ENCODE measurements around the gene CCDC38. TPM values are rescaled to one million over a fixed set of nuclear protein-coding genes. Genes with fewer than 3 reads are reported as not detected.

Gene CCDC38
- polyA plus RNA-seq, 2 donors, result not detected

DNA sequence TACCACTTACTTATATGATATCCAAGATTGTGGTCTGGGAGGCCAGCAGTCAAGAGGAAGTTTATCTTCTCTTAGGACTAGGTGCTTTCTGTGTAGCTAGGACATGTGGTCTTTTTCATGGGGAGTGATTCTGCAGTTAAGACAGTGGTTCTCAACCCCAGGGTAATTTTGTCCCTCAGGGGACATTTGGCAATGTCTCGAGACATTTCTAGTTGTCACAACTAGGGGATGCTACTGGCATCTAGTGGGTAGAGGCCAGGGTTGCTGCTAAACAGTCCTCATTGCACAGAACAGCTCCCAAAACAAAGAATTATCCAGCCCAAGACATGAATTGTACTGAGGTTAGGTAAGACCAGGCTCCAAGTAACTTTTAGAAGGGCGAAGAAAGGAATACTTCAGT is 20.7 kb upstream of the CCDC38 start:
- Histone ChIP-seq H3K4me3 (ENCODE audit: low read depth in 1 of 2, low read length in 2 of 2) (no peak overlapping the region), H3K27me3 (ENCODE audit: control insufficient read depth in 1 of 2, insufficient read depth in 2 of 2, low read length in 2 of 2) (no peaks in the 10 kb centered on the region), H3K4me1 (ENCODE audit: control insufficient read depth in 2 of 2, insufficient read depth in 2 of 2, low read length in 1 of 2) (no peaks in the 10 kb centered on the region), H3K27ac (ENCODE audit: low read depth in 2 of 2, low read length in 1 of 2) (no peak overlapping the region), H3K9me3 (ENCODE audit: control insufficient read depth in 2 of 2, insufficient read depth in 1 of 2, low read depth in 1 of 2, low read length in 1 of 2) (no peaks in the 10 kb centered on the region), H3K36me3 (ENCODE audit: control insufficient read depth in 2 of 2, insufficient read depth in 2 of 2, low read length in 1 of 2) (no peaks in the 10 kb centered on the region)
- 88 to 90% methylated on average over 2 of the region's 2 CpGs for WGBS, 2 donors

DNA sequence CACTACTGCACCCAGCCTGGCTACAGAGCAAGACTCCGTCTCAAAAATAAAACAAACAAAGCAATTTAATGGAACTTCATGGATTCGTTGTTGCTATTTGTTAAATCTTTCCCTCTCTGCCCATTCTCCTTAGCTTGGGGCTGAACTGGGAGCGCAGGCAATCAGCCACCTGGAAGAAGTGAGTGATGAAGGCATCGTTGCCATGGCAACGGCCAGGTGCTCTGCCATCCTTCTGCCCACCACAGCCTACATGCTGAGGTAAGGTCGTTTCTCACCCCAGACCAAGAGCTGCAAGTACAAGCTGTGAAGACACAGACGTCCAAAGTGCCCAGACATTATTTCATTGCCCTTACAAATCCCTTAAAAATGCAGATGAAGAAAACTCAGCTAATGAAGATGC is 19.8 kb upstream of the CCDC38 start:
- no peaks in the 10 kb centered on the region for H3K27me3 ChIP-seq (ENCODE audit: control insufficient read depth in 1 of 2, insufficient read depth in 2 of 2, low read length in 2 of 2)
- no peaks in the 10 kb centered on the region for H3K4me1 ChIP-seq (ENCODE audit: control insufficient read depth in 2 of 2, insufficient read depth in 2 of 2, low read length in 1 of 2)
- no peaks in the 10 kb centered on the region for H3K36me3 ChIP-seq (ENCODE audit: control insufficient read depth in 2 of 2, insufficient read depth in 2 of 2, low read length in 1 of 2)
- no peaks in the 10 kb centered on the region for H3K9me3 ChIP-seq (ENCODE audit: control insufficient read depth in 2 of 2, insufficient read depth in 1 of 2, low read depth in 1 of 2, low read length in 1 of 2)
- no peak overlapping the region for H3K4me3 ChIP-seq (ENCODE audit: low read depth in 1 of 2, low read length in 2 of 2)
- no peak overlapping the region for H3K27ac ChIP-seq (ENCODE audit: low read depth in 2 of 2, low read length in 1 of 2)
- 69 to 73% methylated on average over 7 of the region's 7 CpGs for WGBS, 2 donors

DNA sequence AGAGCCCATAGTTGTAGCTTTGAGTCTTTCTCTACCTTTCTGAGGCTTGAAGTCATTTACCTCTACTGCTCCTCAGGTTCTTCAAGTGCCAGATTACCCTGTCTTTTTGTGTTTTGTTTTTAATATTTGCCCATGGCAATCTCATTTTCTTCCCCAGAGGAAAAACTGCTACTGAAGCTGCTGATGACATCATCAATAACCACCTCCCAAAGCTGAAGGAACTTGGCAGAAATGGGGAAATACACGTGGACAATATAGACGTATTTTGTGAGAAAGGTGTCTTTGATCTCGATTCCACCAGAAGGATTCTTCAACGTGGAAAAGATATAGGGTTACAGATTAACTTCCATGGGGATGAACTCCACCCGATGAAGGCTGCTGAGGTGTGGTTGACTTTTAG is 17.8 kb upstream of the CCDC38 start:
- H3K36me3 ChIP-seq (ENCODE audit: control insufficient read depth in 2 of 2, insufficient read depth in 2 of 2, low read length in 1 of 2), result no peaks in the 10 kb centered on the region
- no peaks in the 10 kb centered on the region for H3K4me1 ChIP-seq (ENCODE audit: control insufficient read depth in 2 of 2, insufficient read depth in 2 of 2, low read length in 1 of 2)
- no peaks in the 10 kb centered on the region for H3K9me3 ChIP-seq (ENCODE audit: control insufficient read depth in 2 of 2, insufficient read depth in 1 of 2, low read depth in 1 of 2, low read length in 1 of 2)
- no peak overlapping the region for H3K4me3 ChIP-seq (ENCODE audit: low read depth in 1 of 2, low read length in 2 of 2)
- WGBS, 2 donors, result 42 to 49% methylated on average over 5 of the region's 5 CpGs
- no peaks in the 10 kb centered on the region for H3K27me3 ChIP-seq (ENCODE audit: control insufficient read depth in 1 of 2, insufficient read depth in 2 of 2, low read length in 2 of 2)
- H3K27ac ChIP-seq (ENCODE audit: low read depth in 2 of 2, low read length in 1 of 2), result no peak overlapping the region

DNA sequence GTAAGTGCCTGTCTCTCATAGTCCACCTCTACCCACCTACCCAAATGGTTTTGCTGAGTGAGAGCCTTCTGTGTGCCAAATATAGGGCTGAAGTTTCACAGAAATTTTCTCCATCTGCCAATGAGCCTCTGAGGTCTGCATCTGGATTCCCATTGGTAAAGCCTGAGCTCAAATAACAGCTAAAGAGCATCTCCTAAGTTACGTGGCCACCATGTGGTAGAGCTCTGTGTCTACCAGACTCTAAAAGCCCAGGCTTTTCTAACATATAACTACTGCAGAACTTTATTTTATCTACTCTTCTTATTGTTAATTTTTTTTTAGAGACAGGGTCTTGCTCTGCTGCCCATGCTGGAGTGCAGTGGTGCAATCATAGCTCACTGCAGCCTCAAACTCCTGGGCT is 16.7 kb upstream of the CCDC38 start:
- WGBS, 2 donors, result 68 to 75% methylated on average over 1 of the region's 1 CpG
- H3K4me1 ChIP-seq (ENCODE audit: control insufficient read depth in 2 of 2, insufficient read depth in 2 of 2, low read length in 1 of 2), result no peaks in the 10 kb centered on the region
- H3K27ac ChIP-seq (ENCODE audit: low read depth in 2 of 2, low read length in 1 of 2), result no peak overlapping the region
- H3K27me3 ChIP-seq (ENCODE audit: control insufficient read depth in 1 of 2, insufficient read depth in 2 of 2, low read length in 2 of 2), result no peaks in the 10 kb centered on the region
- H3K9me3 ChIP-seq (ENCODE audit: control insufficient read depth in 2 of 2, insufficient read depth in 1 of 2, low read depth in 1 of 2, low read length in 1 of 2), result no peaks in the 10 kb centered on the region
- H3K4me3 ChIP-seq (ENCODE audit: low read depth in 1 of 2, low read length in 2 of 2), result no peak overlapping the region
- H3K36me3 ChIP-seq (ENCODE audit: control insufficient read depth in 2 of 2, insufficient read depth in 2 of 2, low read length in 1 of 2), result no peaks in the 10 kb centered on the region

DNA sequence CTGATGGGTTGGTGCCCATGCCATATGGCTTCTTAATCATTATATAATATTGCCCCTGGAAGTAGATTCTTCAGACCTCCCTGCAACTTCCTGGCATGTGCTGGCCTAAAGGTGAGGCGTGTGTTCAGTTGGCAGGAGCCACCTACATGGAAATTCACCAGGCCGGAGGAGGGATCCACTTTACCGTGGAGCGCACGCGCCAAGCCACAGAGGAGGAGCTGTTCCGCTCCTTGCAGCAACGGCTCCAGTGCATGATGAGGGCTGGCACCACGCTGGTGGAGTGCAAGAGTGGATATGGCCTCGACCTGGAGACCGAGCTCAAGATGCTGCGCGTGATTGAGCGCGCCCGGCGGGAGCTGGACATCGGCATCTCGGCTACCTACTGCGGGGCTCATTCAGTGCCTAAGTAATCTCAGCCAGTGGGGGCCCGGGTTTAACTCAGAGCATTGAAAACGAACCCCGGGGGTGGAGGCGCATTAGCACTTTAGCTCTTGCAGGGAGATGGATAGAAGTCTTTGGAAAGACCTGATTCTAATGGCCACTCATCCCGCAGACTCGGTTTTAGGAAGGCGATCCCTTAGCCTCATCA is 14.2 kb upstream of the CCDC38 start:
- no peaks in the 10 kb centered on the region for H3K36me3 ChIP-seq (ENCODE audit: control insufficient read depth in 2 of 2, insufficient read depth in 2 of 2, low read length in 1 of 2)
- H3K4me1 ChIP-seq (ENCODE audit: control insufficient read depth in 2 of 2, insufficient read depth in 2 of 2, low read length in 1 of 2), result no peaks in the 10 kb centered on the region
- 74 to 76% methylated on average over 27 of the region's 27 CpGs for WGBS, 2 donors
- H3K9me3 ChIP-seq (ENCODE audit: control insufficient read depth in 2 of 2, insufficient read depth in 1 of 2, low read depth in 1 of 2, low read length in 1 of 2), result no peaks in the 10 kb centered on the region
- H3K27ac ChIP-seq (ENCODE audit: low read depth in 2 of 2, low read length in 1 of 2), result no peak overlapping the region
- no peaks in the 10 kb centered on the region for H3K27me3 ChIP-seq (ENCODE audit: control insufficient read depth in 1 of 2, insufficient read depth in 2 of 2, low read length in 2 of 2)
- no peak overlapping the region for H3K4me3 ChIP-seq (ENCODE audit: low read depth in 1 of 2, low read length in 2 of 2)

DNA sequence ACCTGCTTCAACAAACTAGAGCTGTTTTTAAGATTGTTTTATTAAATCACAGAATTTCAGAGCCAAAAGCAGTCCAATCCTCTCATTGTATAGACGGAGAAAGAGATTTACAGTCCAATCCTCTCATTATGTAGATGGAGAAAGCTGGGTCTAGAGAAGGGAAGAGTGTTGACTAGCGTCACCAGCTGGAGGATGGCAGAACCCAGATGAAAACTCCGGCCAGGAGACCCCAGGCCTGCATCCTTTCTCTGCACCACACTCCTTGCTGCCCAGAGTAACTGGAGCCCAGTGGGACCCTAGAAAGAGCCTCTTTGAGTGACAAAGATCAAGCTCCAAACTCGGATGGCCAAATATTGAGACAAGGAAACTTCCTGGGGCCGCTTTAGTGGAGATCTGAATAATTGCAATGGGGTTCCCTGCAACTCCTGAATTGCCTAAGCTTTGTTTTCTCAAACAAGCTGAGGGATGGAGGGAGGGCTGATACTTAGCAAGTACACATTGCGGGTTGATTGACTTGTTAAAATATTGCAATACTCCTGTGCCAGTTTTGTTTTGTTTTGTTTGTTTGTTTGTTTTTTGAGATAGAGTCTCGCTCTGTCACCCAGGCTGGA is 13.2 kb upstream of the CCDC38 start:
- Histone ChIP-seq H3K4me1 (ENCODE audit: control insufficient read depth in 2 of 2, insufficient read depth in 2 of 2, low read length in 1 of 2) (no peaks in the 10 kb centered on the region), H3K9me3 (ENCODE audit: control insufficient read depth in 2 of 2, insufficient read depth in 1 of 2, low read depth in 1 of 2, low read length in 1 of 2) (no peaks in the 10 kb centered on the region), H3K36me3 (ENCODE audit: control insufficient read depth in 2 of 2, insufficient read depth in 2 of 2, low read length in 1 of 2) (no peaks in the 10 kb centered on the region), H3K27ac (ENCODE audit: low read depth in 2 of 2, low read length in 1 of 2) (no peak overlapping the region), H3K27me3 (ENCODE audit: control insufficient read depth in 1 of 2, insufficient read depth in 2 of 2, low read length in 2 of 2) (no peaks in the 10 kb centered on the region), H3K4me3 (ENCODE audit: low read depth in 1 of 2, low read length in 2 of 2) (no peak overlapping the region)
- WGBS, 2 donors, result 87 to 88% methylated on average over 7 of the region's 7 CpGs

DNA sequence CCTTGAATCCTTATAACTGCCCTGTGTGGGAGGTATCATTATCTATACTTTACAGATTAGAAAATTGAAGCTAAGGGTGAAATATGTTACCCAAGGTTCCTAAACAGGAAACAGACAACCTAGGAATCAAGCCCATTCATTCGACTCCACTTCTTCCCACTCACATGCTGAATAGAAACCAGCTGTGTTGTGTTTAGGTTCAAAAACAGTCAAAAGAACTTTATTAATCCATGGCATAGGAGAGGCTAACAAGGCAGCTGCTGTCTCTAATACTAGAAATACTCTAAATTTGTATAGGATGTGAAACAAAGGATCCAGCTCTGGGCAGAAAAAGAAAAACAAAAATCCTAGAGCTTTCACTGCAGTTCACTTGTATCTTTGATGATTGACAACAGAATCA is 10.6 kb upstream of the CCDC38 start:
- Histone ChIP-seq H3K9me3 (ENCODE audit: control insufficient read depth in 2 of 2, insufficient read depth in 1 of 2, low read depth in 1 of 2, low read length in 1 of 2) (no peaks in the 10 kb centered on the region), H3K27ac (ENCODE audit: low read depth in 2 of 2, low read length in 1 of 2) (no peak overlapping the region), H3K4me1 (ENCODE audit: control insufficient read depth in 2 of 2, insufficient read depth in 2 of 2, low read length in 1 of 2) (no peaks in the 10 kb centered on the region), H3K27me3 (ENCODE audit: control insufficient read depth in 1 of 2, insufficient read depth in 2 of 2, low read length in 2 of 2) (no peaks in the 10 kb centered on the region), H3K36me3 (ENCODE audit: control insufficient read depth in 2 of 2, insufficient read depth in 2 of 2, low read length in 1 of 2) (no peaks in the 10 kb centered on the region), H3K4me3 (ENCODE audit: low read depth in 1 of 2, low read length in 2 of 2) (no peak overlapping the region)
- 50 to 58% methylated on average over 1 of the region's 1 CpG for WGBS, 2 donors

DNA sequence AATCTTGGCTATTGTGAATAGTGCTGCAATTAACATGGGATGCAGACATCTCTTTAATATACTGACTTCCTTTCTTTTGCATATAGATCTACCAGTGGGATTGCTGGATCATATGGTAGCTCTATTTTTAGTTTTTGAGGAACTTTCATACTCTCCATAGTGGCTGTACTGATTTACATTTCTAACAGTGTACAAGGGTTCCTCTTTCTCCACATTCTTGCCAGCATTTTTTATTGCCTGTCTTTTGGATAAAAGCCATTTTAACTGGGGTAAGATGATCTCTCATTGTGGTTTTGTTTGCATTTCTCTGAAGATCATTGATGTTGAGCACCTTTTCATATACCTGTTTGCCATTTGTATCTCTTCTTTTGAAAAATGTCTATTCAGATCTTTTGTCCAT is 9.1 kb upstream of the CCDC38 start:
- no peaks in the 10 kb centered on the region for H3K36me3 ChIP-seq (ENCODE audit: control insufficient read depth in 2 of 2, insufficient read depth in 2 of 2, low read length in 1 of 2)
- no peaks in the 10 kb centered on the region for H3K4me1 ChIP-seq (ENCODE audit: control insufficient read depth in 2 of 2, insufficient read depth in 2 of 2, low read length in 1 of 2)
- no peaks in the 10 kb centered on the region for H3K9me3 ChIP-seq (ENCODE audit: control insufficient read depth in 2 of 2, insufficient read depth in 1 of 2, low read depth in 1 of 2, low read length in 1 of 2)
- H3K27me3 ChIP-seq (ENCODE audit: control insufficient read depth in 1 of 2, insufficient read depth in 2 of 2, low read length in 2 of 2), result no peaks in the 10 kb centered on the region
- no peak overlapping the region for H3K27ac ChIP-seq (ENCODE audit: low read depth in 2 of 2, low read length in 1 of 2)
- no peak overlapping the region for H3K4me3 ChIP-seq (ENCODE audit: low read depth in 1 of 2, low read length in 2 of 2)

DNA sequence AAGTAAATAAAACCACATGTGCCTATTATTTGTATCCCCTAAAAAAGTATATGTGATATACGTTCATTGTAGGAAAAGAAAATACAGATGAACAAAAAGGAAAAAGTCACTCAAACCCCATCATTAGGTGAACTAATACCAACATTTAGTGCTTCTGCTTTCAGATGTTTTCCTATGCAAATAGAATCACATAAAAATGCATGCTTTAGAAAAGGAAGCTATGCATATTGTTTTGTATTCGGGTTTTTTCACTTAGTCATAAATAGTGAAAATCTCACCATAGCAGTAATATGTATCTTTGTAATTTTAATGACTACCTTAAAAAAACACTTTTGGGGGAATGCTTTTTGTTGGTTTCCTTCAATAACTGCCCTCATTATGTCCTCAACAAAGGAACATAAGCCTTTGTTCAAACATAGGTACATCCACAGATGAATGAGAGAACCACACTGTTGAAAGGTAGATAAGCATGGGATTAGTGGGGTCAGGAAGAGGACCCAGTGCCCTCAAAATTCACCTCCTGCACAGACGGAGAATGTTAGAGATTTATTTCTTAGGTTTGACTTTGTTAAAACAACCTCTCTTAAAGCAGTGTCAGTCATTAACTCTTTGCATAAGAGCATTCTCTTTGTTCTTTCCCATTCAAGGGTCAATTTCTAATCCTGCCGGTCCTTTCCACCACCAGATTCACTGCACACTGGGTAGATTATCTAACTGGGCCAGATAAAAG is 7.2 kb upstream of the CCDC38 start:
- Histone ChIP-seq H3K27ac (ENCODE audit: low read depth in 2 of 2, low read length in 1 of 2) (no peak overlapping the region), H3K4me3 (ENCODE audit: low read depth in 1 of 2, low read length in 2 of 2) (no peak overlapping the region), H3K9me3 (ENCODE audit: control insufficient read depth in 2 of 2, insufficient read depth in 1 of 2, low read depth in 1 of 2, low read length in 1 of 2) (no peaks in the 10 kb centered on the region), H3K36me3 (ENCODE audit: control insufficient read depth in 2 of 2, insufficient read depth in 2 of 2, low read length in 1 of 2) (no peaks in the 10 kb centered on the region), H3K27me3 (ENCODE audit: control insufficient read depth in 1 of 2, insufficient read depth in 2 of 2, low read length in 2 of 2) (no peaks in the 10 kb centered on the region), H3K4me1 (ENCODE audit: control insufficient read depth in 2 of 2, insufficient read depth in 2 of 2, low read length in 1 of 2) (no peaks in the 10 kb centered on the region)
- whole genome bisulfite sequencing, 2 donors, result 49% methylated on average over 4 of the region's 4 CpGs

Data from esophagus (tissue), 2 donors.